ENCODE results near the gene RWDD2A.

GRCh38 chr6:83169106-83169505, 24.1 kb upstream of the RWDD2A start:
- no peak for TF ChIP-seq CTCF (IDR thresholded peaks at IDR 0.05)
- TF ChIP-seq POLR2A (IDR thresholded peaks at IDR 0.05) = no peak
